Vagina (tissue), 2 donors: ENCODE data around the gene RNF166.

ENCODE experiments used
- POLR2A ChIP-seq, 2 donors: fragments of 450-650 bp; IDR thresholded peaks; one replicate each; pipeline ENCODE4 v1.6.1; 2017; ENCODE audit warnings: antibody characterized with exemption in 2 of 2, mild to moderate bottlenecking in 2 of 2, moderate library complexity in 2 of 2
- TF ChIP-seq, protein P1 (sequence below), 3 experiments: fragments of 450-650 bp in 2 of 3; fragments of 200-600 bp in 1 of 3; sonication (generic) in 1 of 3; IDR thresholded peaks; one replicate each; pipeline ENCODE4 v1.5.1; 2017 to 2019; ENCODE audit warnings: antibody characterized with exemption in 3 of 3, mild to moderate bottlenecking in 2 of 3, moderate library complexity in 2 of 3

DNA sequence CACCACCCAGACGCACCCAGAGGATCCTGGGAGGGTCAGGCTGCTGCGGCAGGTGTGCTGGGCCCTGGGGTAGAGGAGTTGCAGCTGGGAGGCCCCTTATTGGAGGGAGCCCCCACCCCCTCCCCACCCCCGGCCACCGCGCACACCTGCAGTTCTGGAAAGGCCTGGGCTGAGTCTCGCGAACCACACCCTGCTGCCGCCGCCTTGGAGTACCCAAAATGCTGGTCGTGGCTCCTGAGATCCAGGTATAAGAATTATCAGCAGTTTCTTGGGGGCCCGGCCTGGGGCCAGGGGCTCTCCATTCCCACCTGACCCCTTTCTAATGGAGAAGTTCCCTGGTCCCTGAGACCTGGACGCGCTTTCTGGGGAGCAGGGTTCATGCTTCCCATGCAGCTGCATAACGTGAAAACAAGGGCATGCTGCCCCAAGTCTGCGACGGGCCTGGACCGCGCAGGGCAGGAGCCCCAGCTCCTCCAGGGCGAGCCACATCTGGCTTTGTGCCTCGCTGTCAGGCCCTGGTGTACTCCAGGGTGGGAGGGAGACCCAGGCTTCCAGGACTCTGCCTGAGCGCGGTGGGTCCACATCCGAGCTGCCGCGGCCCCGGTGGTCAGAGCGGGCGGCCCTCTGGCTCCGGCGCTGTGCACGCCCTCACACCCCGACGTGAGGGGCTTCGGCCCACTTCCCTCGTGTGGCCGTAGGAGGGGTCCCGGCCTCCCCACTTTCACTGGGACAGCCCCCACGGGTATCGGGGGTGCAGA lies 12.6 kb downstream of the RNF166 start:
- TF ChIP-seq, protein P1, sequence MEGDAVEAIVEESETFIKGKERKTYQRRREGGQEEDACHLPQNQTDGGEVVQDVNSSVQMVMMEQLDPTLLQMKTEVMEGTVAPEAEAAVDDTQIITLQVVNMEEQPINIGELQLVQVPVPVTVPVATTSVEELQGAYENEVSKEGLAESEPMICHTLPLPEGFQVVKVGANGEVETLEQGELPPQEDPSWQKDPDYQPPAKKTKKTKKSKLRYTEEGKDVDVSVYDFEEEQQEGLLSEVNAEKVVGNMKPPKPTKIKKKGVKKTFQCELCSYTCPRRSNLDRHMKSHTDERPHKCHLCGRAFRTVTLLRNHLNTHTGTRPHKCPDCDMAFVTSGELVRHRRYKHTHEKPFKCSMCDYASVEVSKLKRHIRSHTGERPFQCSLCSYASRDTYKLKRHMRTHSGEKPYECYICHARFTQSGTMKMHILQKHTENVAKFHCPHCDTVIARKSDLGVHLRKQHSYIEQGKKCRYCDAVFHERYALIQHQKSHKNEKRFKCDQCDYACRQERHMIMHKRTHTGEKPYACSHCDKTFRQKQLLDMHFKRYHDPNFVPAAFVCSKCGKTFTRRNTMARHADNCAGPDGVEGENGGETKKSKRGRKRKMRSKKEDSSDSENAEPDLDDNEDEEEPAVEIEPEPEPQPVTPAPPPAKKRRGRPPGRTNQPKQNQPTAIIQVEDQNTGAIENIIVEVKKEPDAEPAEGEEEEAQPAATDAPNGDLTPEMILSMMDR (IDR thresholded peaks at IDR 0.05), result no peak
- no peak for TF ChIP-seq POLR2A (IDR thresholded peaks at IDR 0.05)
